NCI-H1694 treated with DMSO at 0.1 percent for 48 hours (cell line): Measurements from ENCODE around the gene CPB1.

Experiments
- DNase-seq: peaks from one replicate; lab custom pipeline; 2025; lab: John Stamatoyannopoulos, UW

Gene CPB1

DNA sequence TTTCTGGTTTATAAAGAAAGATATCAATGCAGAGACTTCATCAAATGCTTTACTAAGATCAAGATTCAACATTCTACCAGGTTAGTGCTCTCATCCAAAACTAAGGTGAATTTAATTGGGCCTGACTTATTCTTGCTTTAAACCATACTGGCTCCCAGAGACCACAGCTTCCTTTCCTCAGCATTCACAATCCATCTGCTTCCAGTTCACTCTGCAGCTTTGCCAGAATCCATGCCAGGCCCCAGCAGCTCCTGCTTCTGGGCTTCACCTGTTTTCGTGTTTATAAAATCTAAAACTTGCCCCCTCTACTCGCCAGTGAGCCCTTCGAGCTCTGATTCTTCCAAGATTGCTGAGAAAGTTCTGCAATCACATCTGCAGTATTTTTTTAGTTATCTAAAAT is 2.3 kb downstream of the CPB1 start:
- DNase-seq, result no peak

DNA sequence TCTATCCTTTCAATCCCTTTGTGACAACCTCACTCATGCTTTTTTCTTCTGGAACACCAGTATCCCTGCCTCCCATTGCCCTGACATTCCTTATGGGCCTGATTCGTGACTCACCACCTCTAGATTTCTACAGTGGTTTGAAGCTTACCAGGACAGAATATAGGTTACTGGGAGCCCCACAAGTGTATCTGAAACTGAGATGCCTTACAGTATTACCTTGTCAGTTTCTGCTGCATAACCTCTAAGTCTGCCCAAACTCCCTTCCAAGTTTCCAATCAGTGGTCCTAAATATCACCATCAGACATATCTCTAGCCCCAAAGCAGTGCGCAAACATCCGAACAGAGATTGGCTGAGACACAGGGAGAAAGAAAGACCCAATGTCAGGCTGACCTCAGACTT is 5.6 kb downstream of the CPB1 start:
- no peak for DNase-seq

DNA sequence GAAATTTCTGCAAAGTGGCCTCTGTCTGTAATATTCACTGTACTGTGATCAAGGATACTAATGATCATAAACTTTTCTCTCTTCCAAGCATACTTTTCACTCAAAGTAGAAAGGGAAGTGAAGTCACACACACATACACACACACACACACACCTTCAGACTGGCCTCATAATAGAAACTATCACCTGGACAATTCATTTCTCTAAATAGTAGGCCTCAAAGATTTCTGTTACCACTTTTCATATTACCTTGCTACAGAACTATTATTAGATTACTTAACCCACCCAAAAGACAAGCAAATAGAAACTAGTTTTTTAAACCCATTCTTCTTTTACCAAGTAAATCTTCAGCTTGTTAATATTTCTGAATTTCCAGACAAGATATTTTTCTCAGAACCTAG is 12.2 kb downstream of the CPB1 start:
- no peak for DNase-seq

DNA sequence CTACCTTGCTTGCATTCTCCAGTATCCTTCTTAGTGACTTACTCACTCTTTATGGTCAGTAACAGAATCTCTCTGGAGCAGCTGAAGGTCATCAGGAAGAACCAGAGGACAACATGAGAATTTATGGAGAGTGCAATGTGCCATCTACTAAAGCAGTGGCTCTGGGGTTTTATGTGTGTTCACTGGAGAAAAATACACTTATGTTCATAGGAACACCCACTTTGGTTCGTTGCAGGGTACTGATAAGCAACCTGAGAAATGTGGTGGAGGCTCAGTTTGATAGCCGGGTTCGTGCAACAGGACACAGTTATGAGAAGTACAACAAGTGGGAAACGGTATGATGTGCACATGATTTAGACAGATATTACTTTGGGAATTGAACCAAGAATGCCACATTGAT is 12.8 kb downstream of the CPB1 start:
- DNase-seq, result no peak

DNA sequence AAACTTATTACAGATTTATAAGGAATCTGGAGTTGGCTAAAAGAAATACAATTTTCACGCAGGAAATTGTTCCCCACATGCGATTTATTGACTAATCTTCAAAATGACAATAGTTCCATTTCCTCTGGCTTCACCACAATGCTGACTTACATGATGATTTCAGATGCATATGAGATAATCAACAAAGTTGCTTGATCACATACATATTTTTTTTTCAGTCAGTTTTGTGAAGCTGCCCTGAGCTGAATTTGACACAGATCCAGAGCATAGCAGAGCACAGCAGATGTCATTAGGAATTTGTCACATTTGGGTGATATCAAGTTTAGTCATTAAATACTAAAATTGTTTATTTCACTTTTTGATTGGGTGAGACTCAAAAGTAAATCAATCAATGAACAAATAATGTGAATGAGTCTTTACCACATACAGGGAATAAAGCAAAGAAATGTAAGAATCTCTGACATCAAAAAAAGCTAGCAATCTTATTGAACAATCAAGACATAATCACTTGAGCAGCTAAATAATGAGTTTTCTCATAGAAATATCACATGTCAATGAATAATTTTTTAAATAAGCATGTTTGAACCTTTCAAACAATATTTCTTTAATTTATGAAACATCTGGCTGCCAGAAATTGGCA is 18.3 kb downstream of the CPB1 start:
- DNase-seq, result no peak

DNA sequence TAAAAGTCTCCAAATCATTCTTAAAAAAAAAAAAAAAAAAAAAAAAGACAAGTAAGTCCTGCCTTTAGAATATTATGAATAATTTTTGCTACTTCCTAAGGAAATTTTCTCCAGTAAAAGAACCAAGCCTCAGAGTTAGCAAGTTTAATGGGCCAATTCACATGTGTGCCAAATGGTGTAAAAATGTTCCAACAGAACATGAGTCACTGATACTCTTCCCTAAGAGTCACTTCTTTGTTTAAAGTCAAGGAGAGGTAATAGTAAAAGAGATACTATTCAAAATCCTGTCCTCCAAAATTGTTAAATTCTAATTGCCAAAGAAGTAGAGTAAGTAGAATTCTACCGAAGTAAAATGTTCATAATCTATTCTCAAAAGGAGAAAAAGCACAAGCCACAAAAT is 19.7 kb downstream of the CPB1 start:
- DNase-seq, result no peak

DNA sequence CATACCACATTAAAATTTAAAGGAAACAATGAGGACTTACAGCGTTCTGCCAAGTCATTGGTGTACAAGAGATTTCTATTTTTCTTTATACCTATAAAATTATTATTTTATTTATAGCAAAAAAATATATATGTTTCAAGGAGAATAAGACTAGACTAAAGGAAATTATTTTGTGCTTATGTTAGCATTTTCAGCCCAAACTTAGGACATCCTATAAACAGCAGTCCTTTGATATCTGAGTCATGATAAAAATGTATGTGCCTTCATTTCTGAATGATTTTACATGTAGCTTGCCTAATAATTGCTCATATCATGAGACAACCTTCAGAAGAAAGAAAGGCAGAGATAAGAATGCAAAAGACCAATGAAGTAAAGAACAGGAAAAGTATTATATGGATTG is 20.8 kb downstream of the CPB1 start:
- DNase-seq, result no peak

DNA sequence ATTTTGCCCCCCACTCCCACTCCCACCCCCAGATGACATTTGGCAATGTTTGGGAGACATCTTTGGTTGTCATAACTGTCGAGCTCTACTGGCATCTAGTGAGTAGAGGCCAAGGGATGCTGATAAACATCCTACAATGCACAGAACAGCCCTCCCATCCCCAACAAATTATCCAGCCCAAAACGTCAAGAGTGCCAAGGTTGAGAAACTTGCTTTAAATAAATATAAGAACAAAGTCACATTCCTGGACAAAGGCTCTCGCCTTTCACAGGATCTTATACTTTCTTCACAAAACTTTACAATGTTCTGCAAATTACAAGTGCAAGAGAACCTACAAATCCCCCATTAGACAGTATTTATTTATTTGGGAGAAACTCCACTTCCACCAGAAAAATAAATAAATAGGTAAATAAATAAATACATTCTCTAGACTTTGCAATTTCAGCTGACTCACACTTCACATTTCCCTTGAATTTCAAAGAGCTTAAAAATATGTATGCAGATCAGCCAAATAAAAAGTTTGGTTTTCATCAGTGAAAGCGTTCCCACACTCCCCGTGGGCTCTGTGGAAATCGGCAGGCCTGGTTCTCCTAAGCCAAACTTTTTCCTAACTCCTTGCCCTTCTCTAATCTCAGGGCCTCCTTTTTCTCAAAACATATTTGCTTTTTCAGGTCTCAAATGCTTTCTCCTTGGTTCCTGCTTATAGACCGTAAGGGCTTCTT is 24.8 kb downstream of the CPB1 start:
- DNase-seq, result no peak

DNA sequence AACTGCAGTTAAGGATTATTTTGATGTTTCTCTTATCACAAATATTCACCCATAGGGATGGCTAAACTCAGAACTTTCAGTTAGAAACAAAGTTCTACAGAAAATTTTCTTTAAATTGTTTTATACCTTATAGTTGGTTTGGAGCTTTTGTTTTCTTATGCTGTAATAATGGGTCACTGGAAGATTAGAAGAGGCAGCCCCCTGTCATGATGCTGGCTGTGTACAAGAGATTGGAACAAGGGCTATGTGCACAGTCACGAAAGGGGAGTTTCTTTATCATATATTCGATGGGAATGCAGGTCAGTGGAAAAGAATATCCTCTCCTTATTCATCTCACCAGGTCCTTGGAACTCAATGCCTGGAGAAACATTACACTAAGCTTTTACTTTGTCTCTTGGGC is 25.5 kb downstream of the CPB1 start:
- DNase-seq, result no peak

DNA sequence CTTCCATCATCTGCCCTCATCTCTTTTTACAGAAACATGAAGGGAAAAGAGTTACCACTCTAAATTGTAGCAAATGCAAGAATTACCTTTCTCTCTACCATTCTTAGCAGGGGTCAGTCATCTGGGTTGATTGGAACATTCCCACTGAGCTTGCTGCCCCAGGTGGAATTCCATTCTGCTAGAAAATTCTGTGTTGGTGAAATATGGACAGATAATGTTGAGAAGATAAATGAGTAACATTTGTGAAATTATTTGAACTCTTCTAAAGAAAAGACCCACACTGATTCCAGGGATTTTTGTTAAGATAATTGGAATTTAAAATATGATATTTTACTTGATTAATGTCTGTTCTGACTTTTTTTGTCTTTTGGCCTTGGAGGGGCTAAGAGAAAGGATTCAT is 26.4 kb downstream of the CPB1 start:
- DNase-seq, result no peak

DNA sequence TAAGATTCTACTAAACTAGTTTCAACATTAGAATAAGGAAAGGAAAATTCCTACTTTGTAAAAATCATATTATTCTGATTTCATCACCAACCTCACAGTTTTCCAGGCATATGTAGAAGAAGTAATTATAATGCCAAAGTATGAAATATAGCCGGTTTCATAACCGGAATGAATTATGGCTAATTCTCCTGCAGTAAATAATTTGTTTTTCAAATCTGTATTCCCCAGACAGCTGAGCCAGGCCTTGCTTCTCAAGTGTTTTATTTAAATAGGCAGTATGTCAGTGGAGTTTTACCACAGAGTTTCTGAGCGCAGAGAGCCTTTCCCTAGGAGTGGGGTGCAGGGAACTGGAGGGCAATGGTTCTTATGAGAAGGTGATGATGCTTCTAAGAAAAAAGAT is 28.8 kb downstream of the CPB1 start:
- DNase-seq, result no peak

DNA sequence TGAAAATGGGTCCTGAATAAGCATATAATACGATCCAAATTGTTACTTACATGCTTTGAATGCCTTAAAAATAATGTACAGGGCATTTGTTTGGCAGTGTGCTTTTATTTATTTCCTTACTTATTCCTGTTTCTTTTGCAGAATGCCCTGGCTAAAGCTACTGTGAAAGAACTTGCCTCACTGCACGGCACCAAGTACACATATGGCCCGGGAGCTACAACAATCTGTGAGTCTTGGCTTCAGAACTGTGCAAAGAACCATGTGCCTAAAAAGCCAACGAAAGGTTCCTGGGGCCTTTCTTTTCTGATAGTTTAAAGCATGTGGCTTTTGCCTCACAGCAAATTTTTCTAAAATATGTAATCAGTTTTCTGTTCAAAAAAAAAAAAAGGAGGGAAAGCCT is 29.7 kb downstream of the CPB1 start:
- DNase-seq, result no peak

DNA sequence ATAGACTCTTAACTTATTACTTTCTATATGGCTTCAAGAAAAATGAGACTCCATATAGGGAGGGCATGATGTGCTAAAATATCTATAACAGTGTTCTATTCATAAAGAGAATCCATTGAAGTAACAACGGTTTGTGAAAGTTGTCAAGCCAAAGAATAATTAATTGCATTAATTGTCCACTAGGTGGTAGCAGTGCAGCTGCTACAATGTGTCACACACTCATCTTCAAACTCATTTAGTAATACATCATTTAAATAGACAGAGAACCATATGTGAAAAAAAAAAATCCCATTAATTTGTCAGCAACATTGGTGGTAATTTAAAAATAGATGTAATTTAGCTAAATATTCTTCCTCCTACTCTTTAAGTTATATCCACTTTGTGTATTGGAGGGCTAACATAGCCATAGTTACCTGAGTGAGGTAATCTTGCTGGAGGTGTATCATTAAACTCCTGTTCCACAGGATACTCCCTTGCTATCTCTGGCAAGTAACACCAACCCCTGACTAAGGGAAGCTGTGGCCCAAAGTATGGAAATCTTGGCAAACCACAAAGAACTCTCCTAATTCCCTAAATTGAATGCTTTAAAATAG is 33.8 kb downstream of the CPB1 start:
- DNase-seq, result peak; percentile 70

DNA sequence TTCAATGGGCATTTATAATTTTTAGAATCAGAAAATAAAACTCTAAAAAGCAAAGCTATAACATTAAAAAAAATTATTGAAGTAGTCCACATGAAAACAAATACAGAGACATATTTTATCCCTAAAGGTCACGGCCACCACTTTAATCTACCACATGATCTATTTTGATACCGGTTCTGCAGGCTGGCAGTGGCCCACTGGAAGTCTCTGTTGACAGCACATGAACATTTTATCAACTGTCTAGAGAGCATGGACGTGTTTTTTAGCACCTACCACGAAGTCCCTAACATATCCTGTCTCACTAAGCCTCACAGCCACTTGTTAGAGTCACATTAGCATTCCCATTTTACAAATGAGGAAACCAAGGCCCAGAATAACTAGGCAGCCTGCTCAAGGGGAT is 35.7 kb downstream of the CPB1 start:
- no peak for DNase-seq

DNA sequence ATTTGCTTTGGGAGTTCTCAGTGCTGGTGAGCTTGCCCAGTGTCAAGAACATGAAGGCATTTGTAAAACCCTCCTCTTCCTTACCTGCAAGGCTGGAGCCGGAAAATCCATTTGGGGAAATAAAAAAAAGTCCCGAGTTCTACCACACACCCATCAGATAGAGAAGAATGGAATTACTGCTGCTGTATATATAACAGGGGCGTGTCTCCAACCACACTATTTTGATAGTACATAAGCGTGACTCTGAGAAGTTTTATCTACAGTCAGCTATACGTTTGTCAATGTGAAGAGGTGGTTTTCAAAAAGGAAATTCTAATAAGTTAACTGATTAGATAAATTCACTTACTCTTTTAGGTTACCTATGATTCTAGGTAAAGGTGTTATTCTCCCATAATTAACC is 36.2 kb downstream of the CPB1 start:
- DNase-seq, result no peak

DNA sequence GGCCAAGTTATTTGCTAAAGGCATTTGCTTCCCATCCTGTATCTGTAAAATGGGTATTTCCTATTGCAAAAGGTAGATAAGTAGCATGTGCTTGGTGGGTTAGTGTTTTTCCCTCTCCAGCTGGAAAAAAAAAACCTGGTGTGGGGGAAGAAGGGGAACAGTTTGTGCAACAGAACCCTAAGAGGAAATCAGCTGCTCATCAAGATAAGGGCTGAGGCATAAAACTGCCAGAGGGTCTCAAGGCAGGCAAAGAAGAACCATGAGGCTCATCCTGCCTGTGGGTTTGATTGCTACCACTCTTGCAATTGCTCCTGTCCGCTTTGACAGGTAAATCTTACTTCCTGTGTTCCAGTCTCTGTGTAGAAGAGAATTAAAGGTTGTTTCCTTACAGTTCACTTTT is 37.4 kb downstream of the CPB1 start, which contains the start of gene CPA3:
CPA3 (plus strand) TSS at position 248 of the 400 bp plus-strand sequence; CDS start at position 260, 12 bp downstream.
- DNase-seq, result no peak

DNA sequence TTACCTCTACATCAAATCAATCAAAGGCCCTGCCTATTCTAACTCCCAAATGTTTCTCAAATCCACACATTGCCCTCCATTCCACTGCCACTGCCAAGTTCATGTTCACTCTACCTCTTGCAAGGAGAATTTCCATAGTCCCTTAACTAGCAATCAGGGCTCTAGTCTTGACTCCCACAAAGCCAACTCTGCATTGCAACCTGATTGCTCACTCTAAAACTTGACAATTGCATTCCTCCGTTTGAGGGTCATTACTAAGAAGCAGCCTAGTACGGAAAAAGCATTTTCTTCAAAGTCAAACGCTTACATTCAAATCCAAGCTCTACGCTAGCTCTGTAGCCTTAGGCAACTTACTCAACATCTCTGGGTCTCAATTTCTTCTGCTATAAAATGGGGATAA is 38.6 kb downstream of the CPB1 start:
- no peak for DNase-seq

DNA sequence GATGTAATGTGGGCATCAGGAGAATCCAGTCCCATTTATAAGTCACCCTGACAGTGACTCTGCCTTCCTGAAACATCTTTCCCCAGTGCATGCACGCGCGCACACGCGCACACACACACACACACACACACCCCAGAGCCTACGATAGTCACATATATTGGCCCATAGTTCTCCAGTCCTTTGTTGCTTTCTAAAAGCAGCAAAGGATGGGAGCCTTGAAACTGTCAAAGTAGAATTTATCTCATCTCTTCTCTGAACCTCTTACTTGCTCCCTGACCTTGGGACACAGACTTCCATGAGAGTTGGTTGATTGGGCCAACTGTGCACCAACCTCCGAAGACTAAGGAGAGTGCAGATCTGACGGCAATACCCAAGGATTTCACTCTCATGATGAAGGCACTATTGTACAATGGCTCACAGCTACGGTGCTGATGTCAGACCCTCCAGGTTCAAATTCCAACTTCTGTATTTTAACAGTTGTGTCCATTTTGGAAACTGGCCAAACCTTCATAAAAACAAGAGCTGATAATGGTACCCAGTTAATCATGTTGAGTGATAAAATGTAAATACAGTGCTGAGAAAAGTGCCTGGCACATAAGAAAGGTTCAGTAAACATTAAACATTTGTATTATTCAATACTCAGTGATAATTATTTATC is 45.8 kb downstream of the CPB1 start:
- no peak for DNase-seq

DNA sequence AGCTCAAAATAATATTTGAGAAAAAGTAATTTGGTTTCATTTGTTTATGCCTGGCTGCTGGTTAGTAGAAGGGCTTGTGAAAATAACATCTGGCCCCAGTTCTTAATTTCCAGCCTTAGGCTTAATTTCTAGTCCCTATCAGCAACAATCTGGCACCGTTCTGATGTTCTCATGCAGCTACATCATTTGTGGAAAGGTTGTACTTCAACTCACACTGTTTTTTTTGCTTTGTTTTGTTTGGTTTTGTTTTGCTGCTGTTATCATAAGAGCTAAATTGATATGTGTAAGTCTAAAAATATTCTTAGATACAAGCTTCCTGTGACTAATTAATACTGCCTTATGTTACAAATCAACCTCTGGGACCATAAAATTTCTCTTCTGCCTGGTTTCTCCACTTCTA is 46.4 kb downstream of the CPB1 start:
- DNase-seq, result no peak

DNA sequence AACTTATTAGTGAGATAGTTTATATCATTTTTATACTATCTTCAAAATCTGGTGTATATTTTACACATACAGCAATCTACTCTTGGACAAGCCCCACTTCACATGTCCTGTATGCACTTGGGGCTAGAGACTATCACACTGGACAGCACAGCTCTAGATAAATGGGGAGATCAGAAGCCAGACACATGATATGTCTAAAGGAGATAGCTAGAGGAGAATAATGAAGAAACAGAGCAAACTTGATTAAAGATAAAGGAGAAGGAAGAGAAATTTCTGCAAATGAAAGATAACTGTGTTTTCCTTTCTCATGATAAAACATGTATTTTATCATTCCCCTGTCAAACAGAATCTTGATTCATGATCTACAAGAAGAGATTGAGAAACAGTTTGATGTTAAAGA is 50.5 kb downstream of the CPB1 start:
- DNase-seq, result no peak

DNA sequence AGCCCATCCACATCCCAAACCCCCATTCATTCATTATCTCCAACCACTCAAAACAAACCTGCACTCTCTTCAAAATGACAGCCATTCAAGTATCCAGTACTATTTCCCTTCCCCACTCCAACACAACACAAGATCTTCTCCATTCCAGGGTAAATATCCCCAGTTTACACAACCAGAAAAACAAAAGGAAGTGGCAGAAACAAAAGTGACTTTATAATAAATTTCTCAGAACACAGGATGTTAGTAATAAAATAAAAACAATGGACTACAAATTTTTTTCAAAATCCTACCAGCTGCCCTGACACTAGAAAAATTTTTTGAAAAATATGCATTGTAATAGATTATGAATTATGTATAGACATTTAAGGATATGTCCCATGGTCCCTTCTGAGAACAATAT is 51.6 kb downstream of the CPB1 start:
- DNase-seq, result no peak

DNA sequence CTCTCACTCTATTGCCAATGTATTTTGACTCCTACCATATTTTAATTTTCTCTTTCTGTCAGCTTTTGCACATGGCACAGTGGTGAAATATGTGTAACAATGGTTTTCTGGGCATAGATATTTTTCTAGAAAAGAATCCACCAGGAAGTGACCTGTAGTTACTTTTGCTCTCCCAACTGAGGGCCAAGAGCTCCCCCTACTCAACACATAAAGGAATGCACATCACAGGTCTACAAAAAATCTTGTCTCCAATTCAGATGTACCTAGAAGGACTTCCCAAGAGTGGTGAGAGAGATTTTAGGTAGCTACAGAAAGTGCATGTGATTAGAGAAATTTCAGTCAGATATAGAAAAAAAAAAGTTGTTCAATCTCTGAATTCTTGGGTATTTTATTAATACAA is 53.1 kb downstream of the CPB1 start:
- no peak for DNase-seq

DNA sequence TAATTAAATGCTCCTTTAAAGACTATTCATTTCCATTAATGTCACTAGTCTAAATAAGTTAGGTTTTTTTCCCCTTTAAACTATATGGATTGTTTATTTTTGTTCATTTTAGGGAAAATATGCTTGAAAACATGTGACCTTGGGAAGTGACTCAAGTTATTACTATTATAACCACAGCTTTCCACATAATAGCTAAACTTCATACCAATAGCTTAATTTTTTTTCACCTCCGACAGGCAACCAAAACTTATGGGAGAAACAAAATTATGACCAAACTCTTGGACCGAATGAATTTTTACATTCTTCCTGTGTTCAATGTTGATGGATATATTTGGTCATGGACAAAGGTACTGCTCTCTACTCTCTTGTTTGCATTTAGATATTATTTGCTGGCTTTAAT is 53.7 kb downstream of the CPB1 start:
- DNase-seq, result no peak
